Mononuclear cell (primary cell): ENCODE measurements around the gene CFLAR. TPM values are rescaled to one million over a fixed set of nuclear protein-coding genes. Genes with fewer than 3 reads are reported as not detected.
"Not testable (repeated sequence)": the region's sequence is repeated elsewhere in the genome, so short reads cannot be mapped to it uniquely, and the experiment has no call there.

Source experiments
- H3K27me3 ChIP-seq: 2 replicates; pipeline ENCODE4 v1.6.0; 2011; ENCODE audit warnings: low read length, control low read depth; ENCODE audit not compliant: insufficient read depth
- H3K4me1 ChIP-seq: 2 replicates; pipeline ENCODE4 v1.5.1; 2011; ENCODE audit warnings: mild to moderate bottlenecking, low read length, control low read depth; ENCODE audit not compliant: insufficient read depth
- H3K4me3 ChIP-seq: 2 replicates; pipeline ENCODE4 v1.5.1; 2011; ENCODE audit warnings: mild to moderate bottlenecking, low read length, moderate library complexity
- H3K9me3 ChIP-seq: 2 replicates; pipeline ENCODE4 v1.5.1; 2011; ENCODE audit warnings: low read depth, mild to moderate bottlenecking, control low read depth, low read length
- total RNA-seq: library from RNA; depleted of rRNA; stranded (reverse); fragments of >200 nt; gene quantifications from one replicate; pipeline ENCODE4 v1.2.3, GENCODE V29; 2012

Gene CFLAR
- total RNA-seq, 1 donor = 376 TPM

DNA sequence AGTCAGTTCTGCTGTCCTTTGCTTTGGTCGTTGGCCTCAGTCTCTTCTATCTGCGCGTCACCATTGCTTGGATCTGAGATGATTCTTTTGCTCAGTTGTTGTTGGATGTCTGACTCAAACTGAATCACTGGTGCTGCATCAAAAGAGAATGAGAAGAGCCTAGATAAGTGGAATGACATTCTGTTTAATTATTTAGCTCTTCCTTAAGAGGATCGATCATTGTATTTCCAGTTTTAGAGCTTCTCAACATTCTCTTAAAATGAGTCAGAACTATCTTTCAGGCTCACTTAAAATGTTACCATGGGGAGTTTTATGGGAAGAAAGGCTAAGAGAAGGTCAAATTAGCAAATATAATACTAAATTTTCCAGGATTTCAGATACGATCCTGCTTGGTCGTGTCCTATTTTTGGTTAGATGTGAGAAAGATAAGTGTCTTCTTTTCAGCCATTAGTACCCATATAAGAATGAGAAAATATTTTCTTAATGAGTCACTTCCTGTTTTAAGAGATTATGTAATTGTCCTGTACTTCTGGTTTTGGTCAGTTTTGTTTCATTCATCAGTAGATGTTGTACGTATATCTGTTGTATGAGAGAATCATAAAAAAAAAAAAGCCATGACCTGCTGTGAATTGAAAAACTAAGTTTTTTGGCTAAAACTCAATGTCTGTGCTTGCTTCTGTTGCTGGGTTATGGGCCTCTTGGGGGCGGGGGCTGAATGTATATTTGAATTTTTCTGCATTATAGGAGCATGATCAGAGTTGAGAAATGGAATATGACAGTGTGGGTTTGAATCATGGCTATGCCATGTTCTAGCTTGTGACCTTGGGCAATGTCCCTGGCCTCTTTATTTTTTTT lies 35.4 kb downstream of the CFLAR start:
- peaks cover 67% of the 10 kb centered on the region for H3K4me1 ChIP-seq
- no peak overlapping the region for H3K4me3 ChIP-seq
- no peaks in the 10 kb centered on the region for H3K27me3 ChIP-seq
- H3K9me3 ChIP-seq = no peaks in the 10 kb centered on the region

DNA sequence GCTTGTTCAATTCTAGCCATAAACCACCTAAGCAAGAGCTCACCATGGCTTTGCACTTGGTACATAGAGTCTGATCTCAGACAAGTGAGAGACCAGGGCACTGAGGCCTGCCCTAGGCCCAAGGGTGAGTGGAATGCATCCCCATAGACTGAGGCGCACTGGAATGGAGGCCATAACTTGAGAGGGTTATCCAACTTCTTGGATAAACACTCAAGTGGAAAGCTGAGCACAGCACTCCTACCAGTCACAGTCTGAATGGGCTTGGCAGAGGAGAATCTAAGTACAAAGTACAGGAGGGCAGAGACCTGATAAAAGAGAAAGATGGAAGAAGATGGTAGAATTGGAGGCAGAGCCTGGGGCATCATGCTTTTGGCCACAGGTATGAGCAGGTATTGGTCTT lies 36.6 kb downstream of the CFLAR start:
- Histone ChIP-seq H3K4me3 (no peak overlapping the region), H3K27me3 (no peaks in the 10 kb centered on the region), H3K9me3 (no peaks in the 10 kb centered on the region), H3K4me1 (peaks cover 79% of the 10 kb centered on the region)

DNA sequence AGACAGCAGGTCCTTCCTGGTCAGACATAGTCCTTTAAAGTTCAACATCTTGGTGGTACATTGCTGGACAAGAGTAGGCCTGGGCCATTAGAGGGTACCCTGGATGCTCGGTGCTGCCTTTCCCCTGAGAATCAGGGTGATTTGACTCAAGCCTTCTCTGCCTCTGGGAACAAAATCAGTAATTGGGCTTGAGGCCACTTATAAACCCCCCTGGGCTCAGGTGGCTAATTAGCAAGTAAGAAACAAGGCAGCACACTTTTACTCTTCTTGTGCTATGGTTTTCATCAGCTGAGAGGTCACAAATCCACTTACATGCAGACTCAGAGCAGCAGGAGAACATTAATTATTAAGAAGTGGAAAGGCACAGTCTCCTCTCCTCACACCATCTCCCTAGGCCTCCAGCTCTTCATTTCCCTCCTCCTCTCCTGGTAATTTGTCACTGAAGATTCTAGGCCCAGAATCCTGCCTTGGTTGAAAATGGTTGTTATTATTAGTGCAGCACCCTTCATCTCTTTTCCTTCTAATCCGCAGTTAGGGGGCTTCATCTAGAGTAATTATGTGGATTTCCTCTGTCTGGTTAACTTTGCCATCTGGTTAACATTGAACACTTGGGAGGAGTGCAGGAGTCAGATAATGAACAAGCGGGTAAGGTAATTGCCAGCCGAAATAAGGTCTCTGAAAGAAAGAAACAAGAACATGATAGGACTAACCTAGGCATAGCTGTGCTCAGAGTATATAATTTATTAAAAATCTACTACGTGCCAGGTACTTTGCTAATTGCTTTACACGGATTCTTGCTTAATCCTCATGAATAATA lies 37.2 kb downstream of the CFLAR start:
- peaks cover 86% of the 10 kb centered on the region for H3K4me1 ChIP-seq
- H3K9me3 ChIP-seq = no peaks in the 10 kb centered on the region
- no peaks in the 10 kb centered on the region for H3K27me3 ChIP-seq
- H3K4me3 ChIP-seq = no peak overlapping the region

DNA sequence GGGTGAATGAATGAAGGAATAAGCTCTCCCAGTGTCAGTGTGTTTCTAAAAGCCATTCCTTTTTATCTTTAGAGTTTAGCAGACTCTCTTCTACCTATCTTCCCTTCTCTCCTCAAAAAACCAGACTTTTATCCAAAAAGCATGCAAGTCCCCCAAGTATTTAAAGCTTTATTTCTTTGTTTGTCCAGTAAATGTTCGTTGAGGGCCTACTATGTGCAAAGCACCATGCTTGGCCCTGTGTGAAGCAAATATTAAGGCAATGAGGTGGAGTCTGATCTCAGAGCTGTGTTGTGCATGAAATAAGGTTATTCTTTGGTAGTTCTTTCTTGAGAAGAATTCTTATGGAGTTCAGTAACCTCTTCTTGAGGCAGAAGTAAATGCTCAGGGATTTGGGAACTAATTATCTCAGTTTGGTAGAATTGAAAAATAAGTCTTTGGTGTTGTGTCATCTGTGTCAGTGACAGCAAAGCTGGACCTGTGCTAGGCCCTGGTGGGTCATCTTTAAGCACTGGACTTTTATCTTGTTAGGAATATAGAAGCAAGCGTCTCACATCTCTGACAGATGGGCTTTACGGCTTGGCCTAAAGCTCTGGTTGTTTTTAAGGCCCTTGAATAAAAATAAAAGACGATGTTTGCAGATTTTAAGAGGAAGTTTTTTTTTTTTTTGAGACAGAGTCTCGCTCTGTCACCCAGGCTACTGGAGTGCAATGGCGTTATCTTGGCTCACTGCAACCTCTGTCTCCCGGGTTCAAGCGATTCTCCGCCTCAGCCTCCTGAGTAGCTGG lies 38.8 kb downstream of the CFLAR start:
- Histone ChIP-seq H3K9me3 (no peaks in the 10 kb centered on the region), H3K27me3 (no peaks in the 10 kb centered on the region), H3K4me1 (peaks cover 89% of the 10 kb centered on the region), H3K4me3 (no peak overlapping the region)

GRCh38 chr2:201156036-201156435 lies 40.1 kb downstream of the CFLAR start:
- H3K4me1 ChIP-seq = peaks cover 77% of the 10 kb centered on the region
- no peak overlapping the region for H3K4me3 ChIP-seq
- no peaks in the 10 kb centered on the region for H3K27me3 ChIP-seq
- H3K9me3 ChIP-seq = no peaks in the 10 kb centered on the region

DNA sequence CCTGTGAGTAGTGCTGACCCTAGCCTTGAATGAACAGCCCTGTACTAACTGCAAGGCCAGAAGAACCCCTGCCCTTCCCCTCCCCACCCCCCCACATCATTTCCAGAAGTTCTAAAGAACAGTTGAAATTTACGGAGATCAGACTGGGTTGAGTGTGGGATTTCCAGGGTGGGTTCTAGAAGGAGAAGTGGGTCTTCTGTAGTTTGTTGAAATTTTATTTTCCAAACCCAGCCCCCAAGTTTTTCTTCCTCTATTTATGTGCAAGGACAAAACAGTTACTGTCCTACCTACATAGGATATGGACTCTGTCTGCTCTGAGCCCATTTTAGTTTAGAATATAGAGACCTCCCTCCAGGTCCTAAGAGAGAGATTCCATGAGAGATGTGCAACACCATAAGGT lies 40.7 kb downstream of the CFLAR start:
- no peak overlapping the region for H3K4me3 ChIP-seq

DNA sequence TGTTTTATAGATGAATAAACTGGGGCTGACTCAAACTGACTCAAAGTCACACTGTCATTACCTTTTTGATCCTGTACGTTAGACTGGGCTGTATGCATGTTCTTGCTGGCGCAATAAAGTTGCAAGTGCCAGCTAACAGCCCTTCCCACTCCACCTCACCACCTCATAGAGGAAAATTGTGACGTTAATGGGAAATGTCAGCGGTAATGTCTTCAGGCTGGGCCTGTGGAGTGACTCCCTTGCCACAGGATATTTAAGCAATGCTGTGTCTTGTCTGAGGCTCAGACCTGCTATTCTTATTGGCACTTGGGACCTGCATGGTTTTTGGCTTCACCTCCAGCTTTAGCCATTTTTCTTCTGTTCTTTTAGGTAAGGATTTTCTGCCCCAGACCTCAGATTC lies 41.7 kb downstream of the CFLAR start:
- Histone ChIP-seq H3K9me3 (no peaks in the 10 kb centered on the region), H3K4me3 (no peak overlapping the region), H3K27me3 (no peaks in the 10 kb centered on the region), H3K4me1 (peaks cover 63% of the 10 kb centered on the region)

More for the DNA sequence above, 40.7 kb downstream of the CFLAR start:
- Histone ChIP-seq H3K27me3 (no peaks in the 10 kb centered on the region), H3K4me1 (peaks cover 73% of the 10 kb centered on the region), H3K9me3 (no peaks in the 10 kb centered on the region)

GRCh38 chr2:201158111-201158929 lies 42.4 kb downstream of the CFLAR start:
- Histone ChIP-seq H3K4me1 (peaks cover 56% of the 10 kb centered on the region), H3K4me3 (no peak overlapping the region), H3K9me3 (no peaks in the 10 kb centered on the region), H3K27me3 (no peaks in the 10 kb centered on the region)

DNA sequence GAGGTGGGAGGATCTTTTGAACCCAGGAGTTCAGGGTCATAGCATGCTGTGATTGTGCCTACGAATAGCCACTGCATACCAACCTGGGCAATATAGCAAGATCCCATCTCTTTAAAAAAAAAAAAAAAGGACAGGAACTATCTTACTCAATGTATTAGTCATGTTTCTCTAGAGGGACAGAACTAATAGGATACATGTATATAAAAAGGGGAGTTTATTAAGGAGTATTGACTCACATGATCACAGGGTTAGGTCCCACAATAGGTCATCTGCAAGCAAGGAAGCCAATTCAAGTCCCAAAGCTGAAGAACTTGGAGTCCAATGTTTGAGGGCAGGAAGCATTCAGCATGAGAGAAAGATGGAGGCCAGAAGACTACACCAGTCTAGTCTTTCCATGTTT lies 48.2 kb downstream of the CFLAR start:
- Histone ChIP-seq H3K9me3 (no peaks in the 10 kb centered on the region), H3K4me1 (no peaks in the 10 kb centered on the region), H3K4me3 (no peak overlapping the region), H3K27me3 (no peaks in the 10 kb centered on the region)

DNA sequence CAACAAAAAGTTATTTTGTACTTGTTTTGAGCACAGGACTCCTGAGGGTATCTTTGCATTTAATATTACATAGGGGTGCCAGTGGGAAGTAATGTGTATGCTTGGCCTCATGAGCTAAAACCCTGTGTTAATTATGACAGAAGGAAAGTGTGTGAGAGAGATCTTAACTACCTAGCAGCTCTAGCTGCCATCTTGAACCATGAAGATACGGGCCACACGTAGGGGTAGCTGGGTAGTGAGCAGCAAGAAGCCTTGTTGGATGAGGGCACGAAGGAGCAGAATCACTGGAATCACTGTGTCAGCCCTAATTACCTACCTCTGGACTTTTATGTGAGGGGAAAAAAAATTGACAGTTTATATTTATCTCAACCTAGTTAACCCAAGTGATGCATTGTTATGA lies 51.6 kb downstream of the CFLAR start:
- Histone ChIP-seq H3K9me3 (no peaks in the 10 kb centered on the region), H3K4me1 (no peaks in the 10 kb centered on the region), H3K27me3 (no peaks in the 10 kb centered on the region), H3K4me3 (no peak overlapping the region)

DNA sequence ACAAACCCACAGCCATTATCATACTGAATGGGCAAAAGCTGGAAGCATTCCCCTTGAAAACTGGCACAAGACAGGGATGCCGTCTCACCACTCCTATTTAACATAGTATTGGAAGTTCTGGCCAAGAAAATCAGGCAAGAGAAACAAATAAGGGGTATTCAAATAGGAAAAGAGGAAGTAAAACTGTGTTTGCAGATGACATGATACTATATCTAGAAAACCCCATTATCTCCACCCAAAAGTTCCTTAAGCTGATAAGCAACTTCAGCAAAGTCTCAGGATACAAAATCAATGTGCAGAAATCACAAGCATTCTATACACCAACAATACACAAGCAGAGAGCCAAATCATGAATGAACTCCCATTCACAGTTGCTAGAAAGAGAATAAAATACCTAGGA lies 52.5 kb downstream of the CFLAR start:
- not testable (repeated sequence) for H3K9me3 ChIP-seq, H3K4me1 ChIP-seq, H3K4me3 ChIP-seq, H3K27me3 ChIP-seq

GRCh38 chr2:201171259-201171814 lies 55.4 kb downstream of the CFLAR start:
- H3K4me1 ChIP-seq = no peaks in the 10 kb centered on the region
- H3K27me3 ChIP-seq = no peaks in the 10 kb centered on the region
- H3K9me3 ChIP-seq = no peaks in the 10 kb centered on the region
- H3K4me3 ChIP-seq = no peak overlapping the region

DNA sequence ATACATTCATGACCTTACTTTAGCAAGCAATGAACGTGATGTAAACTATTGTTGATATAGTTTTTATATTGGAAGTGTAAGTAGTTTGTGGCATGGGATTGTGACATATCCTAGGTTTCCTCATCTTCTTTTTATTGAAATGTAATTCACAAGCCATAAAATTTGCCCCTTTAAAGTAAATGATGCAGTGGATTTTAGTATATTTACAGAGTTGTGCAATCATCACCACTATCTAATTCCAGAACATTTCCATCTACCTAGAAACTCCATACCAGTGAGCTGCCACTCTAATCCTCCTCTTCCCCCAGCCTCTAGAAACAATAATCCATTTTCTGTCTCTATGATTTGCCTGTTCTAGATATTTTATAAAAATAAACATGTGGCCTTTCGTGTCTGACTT lies 56.3 kb downstream of the CFLAR start:
- Histone ChIP-seq H3K4me1 (peaks cover 2% of the 10 kb centered on the region), H3K27me3 (no peaks in the 10 kb centered on the region), H3K4me3 (no peak overlapping the region), H3K9me3 (no peaks in the 10 kb centered on the region)

GRCh38 chr2:201174687-201175086 lies 58.7 kb downstream of the CFLAR start:
- no peaks in the 10 kb centered on the region for H3K27me3 ChIP-seq
- H3K4me3 ChIP-seq = no peak overlapping the region
- H3K4me1 ChIP-seq = peaks cover 8% of the 10 kb centered on the region
- H3K9me3 ChIP-seq = no peaks in the 10 kb centered on the region
